Superior temporal gyrus (tissue), 1 donor: ENCODE results near the gene CTSW.
A peak's percentile ranks its signal among the peaks of the same experiment; 100 is the strongest.

Source experiments
- DNase-seq: peaks from one replicate; pipeline ENCODE4 v3.0.0-alpha.2; 2016; ENCODE audit errors: extremely low spot score

CTSW gene

DNA sequence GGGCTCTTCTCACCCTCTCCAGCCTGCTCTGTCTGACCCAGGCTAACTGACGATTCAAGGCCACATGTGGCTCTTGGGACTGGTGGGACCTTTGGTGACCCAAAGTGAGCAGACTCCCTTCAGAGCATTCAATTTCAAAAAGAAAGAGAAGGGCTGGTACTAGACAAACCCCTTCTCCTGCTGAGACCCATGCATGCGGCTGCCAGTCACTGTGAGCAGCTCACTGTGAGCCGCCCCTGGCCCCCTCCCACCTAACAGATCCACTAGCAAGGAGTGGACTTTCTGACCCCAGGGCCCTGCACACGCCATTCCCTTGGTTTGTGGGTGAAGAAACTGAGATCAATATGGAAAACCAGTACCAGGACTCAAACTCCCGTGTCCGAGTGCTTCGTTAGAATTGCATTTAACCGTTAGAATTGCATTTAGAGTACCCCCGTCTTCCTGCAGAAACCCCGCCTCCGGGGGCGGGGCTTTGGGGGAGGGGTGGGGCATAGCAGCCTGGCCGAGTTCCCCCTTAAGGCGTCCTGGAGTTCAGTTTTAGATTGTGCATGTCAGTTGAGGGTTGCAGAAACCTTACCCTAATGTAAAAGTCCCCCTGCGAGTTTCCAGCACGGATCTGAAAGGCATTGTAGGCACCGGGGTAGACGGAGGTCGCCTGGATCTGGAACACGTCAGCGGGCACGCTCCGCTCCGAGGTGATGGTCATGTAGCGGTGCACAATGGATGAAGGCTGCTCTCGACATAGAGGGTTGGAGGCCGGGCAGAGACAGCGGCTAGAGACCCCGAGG is 12.2 kb upstream of the CTSW start:
- DNase-seq = no peak

DNA sequence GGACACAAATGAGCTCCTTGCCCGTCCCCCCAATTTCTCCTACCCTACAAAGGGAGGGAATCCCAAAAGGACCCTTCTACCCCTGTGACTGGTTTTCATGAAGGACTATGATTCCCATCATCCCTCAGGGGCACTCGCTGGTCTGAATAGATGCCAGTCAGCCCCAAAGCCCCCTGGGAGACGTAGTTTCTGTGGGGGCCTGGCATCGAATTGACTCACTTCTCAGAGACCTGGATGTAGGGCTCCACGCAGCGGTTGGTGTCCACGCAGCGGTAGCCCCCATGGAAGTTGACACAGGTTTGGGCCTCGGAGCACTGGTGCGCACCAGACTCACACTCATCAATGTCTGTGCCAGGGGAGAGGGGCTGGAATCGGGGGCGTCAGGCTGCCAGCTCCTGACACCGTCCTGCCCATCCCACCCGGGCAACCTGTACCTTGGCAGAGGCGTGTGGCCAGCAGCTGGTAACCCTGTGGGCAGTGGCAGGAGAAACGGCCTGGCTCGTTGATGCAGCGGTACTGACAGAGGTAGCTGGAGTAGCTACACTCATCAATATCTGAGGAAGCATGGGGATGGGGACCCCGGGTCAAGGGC is 11.5 kb upstream of the CTSW start:
- DNase-seq = peak; percentile 58

DNA sequence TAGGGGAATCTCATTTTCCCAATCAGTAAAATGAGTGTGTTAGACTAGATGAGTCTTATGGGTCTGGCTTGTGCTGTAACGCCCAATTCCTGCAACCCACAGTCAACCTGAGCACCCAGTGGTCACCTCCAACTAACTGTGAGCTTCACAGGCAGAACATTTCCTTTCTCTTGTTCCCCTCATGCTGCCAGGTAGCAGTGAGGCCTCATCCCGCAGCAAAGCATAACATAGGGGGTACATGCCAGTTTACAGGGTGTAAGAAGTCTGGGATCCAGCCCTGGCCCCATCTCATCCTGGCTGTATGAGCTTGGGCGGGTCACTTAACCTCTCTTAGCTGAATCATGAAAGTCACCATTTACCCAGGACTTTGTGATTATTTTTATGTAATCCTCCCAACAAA is 10.7 kb upstream of the CTSW start:
- no peak for DNase-seq

DNA sequence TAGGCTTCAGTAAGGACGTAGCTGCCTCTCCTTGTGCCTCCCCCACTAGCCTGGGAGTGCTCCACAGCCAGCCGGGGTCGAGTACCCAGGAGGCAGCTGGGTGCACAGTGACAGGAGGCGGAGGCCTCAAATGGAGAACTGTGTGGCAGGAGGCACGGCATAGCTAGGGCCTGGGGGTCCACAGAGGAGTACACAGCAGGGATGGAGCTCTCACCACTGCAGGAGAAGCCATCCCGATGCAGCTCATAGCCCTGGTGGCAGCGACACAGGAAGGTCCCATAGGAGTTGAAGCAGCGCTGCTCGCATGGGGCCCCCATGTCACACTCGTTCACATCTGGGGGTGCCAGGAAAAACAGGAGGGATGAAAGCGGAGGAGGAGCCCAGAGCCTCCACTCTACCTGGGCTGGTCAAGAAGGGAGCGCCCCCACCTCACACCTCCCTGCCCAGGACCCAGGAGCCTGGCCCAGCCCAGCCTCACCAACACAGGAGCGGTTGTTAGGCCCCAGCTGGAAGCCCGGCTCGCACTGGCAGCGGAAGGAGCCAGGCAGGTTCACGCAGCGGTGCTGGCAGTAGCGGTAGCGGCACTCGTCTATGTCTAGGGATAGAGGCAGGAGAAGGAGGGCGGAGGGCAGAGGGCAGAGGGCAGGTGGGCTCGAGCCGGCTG is 9.9 kb upstream of the CTSW start:
- no peak for DNase-seq

DNA sequence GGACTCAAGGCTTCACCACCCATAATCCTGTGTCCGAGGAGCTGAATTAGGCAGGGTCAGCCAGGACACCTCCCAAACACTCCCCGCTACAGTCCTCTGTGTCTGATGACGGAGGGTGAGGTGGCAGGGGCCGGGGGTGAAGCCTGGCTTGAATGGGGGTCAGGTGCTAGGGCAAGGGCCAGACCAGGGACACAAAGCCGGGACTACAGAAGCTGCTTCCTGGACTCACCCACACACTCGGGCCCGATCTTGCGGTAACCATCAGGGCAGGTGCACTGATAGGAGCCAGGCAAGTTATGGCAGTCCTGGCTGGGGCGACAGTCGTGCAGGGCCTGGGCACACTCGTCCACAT is 9.4 kb upstream of the CTSW start:
- DNase-seq = no peak

DNA sequence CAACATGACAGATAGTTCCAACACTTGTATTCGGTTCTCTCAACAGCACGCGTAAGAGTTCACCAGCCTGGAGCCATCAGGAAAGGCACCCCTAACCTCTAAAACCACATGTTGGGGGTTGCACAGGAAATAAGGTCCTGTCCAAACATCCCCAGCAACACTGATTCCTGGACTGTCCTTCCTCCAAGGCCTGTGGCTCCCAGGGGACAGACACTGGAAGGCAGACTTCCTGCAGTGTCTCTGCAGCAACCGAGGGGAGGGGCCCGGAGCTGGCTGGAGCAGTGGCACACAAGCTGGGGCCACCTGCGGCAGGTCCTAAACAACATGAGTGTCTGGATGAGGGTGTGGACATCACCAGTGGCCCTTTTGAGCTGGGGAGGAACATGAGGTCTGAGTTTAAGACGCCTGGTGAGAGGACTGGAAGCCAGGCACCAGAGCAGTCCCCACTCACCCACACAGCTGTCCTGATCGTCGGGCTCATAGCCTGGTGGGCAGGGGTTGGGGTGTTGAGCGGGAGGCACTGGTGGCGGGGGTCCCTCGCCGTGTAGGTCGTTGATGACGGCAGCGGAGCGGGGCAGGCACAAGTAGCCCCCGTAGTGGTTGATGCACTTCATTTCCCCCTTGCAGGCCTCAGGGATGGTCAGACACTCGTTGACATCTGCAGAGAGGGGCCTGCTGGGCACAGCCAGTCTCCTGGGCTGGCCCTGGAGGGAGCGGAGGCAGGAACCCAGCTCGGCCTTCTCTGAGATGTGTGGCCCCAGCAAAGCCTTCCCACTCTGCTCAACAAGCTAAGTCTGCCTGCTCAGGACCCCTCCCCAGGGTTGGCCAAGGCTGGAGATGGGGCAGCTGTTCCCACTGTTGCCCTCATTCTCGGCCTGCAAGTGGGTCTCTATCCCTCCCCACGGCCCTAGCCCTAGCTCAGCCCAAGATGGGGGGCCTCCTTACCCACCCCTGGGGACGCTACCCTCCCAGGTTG is 8.6 kb upstream of the CTSW start:
- no peak for DNase-seq

DNA sequence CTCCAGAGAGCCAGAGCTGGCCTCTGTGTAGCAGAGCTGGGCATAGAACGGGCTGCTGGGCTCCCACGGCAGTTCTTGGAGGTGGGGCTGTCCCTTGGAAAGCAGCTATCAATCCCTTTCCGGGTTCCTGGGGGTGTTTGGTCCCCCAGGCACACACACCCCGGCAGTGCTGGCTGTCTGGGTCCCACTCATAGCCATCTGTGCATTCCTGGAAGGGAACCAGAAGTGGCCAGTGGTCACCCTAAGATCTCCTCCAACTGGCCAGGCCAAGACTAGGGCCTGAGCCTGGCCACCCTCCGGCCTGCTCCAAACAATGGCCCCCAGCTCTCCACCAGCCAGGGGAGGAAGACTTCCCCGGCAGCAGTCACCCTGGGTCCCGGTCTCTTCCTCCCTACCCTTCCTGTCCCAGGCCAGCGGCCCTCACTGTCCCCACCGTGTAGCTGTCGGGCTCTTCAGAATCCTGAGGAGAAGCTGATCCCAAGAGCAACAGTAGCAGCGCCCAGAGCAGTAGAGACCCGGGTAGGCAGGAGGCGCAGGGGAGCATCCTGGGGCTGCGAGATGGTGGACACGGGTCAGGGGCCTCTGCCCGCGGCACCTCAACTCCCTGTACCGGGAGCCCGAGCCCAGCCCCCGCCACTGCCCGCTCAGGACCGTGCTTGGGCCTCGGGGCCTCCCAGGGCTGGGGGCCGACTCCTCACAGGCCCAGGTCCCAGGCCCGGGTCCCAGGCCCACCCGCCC is 7.7 kb upstream of the CTSW start:
- no peak for DNase-seq

DNA sequence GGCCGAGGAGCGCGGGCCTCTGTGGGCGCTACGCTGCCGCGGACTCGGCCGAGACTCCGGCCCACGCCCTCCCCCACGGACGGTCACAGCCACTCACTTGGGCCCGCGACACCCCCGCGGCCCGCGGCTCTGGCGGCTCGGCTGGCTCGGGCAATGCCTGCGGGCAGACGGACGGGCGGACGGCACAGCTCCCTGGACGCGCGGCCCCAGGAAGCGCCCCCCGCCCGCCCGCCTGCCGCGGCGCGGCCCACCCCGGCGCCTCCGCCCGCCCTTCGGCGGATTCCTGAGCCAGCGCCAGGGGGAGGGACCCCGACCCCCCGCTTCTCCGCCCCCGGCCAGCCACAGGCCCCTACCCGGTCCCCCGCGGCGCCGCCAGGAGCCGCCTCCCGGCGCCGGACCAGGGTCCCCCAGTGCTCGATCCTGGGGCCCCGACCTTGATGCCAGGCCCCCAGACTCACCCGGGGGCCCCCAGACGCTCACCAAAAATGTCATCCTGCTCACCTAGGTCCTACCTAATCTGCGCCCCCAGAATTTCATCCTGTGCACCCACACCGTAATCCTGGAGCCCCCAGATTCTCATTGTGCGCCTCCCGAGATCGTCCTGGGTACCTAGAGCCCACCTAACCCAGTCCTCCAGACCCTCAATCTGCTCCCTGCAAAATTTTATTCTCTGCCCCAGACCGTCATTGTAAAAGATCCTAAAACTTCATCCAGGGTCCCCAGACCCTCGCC is 6.9 kb upstream of the CTSW start, which contains the start of gene EFEMP2:
TSS of gene EFEMP2 (minus strand) at position 215 of the 732 bp plus-strand sequence. CDS start 446 bp downstream, outside the sequence.
- no peak for DNase-seq

DNA sequence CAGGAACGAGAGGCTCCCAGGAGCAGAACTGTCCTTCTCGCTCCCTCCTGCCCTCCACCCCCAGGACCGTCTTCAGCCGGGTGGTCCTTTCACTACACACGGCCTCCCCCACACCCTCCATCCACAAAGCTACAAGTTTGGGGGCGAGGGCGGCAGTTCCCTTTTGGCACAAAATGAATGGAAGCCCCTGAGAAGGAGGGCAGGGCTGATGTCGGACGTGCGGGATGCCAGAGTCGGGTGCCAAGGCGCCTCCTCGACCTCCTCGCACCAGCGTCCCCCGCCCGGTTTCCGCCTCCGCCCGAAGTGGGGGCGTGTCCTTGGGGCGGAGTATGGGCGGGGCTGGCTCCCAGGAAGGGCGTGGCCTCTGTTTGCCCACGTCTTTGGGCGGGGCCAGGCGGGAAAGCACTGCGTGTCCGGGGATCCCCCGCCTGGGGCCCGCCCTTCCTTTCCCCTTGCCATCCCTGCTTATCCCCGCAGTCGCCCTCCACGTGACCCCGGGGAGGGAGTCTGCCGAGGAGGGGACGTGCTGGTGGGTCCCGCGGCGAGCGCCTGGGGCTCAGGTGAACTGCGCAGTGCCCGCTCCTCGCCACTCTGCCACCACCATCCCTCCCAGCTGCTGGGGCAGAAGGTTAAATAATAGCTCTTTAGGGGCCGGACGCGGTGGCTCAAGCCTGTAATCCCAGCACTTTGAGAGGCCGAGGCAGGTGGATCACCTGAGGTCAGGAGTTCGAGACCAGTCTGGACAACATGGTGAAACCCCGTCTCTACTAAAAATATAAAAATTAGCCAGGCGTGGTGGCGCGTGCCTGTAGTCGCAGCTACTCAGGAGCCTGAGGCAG is 6.1 kb upstream of the CTSW start:
- DNase-seq = peak; percentile 88

DNA sequence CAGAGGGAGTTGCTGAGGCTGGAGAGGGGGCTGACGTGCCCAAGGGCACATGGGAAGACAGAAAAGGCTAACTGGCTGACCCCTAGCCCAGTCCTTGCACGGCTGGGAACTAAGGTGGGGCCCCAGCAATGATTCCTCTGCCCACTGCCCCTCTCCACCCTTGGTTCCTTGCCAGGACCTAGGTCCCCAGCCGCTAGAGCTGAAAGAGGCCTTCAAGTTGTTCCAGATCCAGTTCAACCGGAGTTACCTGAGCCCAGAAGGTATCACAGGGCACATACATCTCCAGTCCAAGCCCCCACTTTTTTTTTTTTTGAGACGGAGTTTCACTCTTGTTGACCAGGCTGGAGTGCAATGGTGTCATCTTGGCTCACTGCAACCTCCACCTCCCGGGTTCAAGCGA is 390 bp downstream of the CTSW start:
- no peak for DNase-seq

DNA sequence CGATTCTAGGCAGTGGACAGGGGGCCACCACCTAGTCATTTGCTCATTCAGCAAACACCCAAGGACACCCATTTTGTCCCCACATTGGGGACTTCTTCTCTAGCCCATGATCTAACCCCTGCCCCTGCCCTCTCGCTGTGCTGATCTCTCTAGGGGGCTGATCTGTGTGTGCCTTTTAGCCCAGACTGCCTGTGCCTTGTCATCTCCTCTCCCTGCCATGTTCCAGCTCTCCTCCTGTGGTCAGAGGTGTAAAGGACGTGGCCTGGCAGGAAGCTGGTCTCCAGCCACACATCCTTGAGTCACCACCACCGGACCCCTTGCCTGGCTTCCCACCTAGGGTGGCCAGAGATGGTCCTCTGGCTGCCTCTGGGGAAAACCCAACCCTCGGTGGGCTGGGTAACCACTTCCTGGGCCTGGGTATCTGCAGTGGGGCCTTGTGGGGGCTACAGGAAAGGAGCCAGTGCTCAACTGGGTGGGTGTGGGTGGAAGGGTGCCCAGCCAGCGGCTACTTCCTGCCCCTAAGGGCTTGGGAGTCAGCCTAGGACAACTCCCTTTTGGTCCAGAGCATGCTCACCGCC is 1.3 kb downstream of the CTSW start:
- no peak for DNase-seq

DNA sequence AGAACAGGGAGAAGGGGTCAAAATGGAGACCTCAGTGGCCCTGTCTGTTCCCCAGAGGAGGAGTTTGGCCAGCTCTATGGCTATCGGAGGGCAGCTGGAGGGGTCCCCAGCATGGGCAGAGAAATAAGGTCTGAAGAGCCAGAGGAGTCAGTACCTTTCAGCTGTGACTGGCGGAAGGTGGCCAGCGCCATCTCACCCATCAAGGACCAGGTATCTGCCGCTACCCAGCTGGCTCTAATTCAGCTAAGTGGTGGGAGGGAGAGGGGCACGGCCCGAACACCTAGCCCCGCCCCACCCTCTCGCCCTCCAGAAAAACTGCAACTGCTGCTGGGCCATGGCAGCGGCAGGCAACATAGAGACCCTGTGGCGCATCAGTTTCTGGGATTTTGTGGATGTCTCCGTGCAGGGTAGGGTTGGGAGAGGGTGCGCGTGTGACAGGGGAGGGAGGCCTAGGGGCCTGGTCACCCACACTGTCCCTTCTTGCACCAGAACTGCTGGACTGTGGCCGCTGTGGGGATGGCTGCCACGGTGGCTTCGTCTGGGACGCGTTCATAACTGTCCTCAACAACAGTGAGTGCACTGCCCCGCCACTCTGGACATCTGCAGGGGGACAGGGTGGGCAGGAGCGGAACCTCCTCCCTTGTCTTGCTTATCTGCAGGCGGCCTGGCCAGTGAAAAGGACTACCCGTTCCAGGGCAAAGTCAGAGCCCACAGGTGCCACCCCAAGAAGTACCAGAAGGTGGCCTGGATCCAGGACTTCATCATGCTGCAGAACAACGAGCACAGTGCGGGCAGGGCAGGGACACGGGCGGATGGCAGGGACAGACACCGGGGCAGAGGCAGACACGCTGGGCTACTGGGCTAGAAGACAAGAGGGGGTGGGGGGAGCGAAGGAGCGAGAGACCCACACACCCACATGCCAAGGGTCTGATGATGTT is 2.8 kb downstream of the CTSW start:
- no peak for DNase-seq

DNA sequence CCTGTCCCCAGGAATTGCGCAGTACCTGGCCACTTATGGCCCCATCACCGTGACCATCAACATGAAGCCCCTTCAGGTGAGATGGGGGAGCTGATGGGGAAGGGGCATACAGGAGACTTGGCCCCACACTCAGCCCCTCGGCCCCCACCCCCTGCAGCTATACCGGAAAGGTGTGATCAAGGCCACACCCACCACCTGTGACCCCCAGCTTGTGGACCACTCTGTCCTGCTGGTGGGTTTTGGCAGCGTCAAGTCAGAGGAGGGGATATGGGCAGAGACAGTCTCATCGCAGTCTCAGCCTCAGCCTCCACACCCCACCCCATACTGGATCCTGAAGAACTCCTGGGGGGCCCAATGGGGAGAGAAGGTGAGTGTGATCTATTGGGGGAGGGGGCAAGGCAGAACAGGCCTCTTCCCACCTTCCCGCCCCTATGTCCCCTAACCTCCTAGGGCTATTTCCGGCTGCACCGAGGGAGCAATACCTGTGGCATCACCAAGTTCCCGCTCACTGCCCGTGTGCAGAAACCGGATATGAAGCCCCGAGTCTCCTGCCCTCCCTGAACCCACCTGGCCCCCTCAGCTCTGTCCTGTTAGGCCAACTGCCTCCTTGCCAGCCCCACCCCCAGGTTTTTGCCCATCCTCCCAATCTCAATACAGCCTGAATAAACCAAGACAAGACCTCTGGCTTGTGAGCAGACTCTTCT is 3.6 kb downstream of the CTSW start:
- DNase-seq = no peak

DNA sequence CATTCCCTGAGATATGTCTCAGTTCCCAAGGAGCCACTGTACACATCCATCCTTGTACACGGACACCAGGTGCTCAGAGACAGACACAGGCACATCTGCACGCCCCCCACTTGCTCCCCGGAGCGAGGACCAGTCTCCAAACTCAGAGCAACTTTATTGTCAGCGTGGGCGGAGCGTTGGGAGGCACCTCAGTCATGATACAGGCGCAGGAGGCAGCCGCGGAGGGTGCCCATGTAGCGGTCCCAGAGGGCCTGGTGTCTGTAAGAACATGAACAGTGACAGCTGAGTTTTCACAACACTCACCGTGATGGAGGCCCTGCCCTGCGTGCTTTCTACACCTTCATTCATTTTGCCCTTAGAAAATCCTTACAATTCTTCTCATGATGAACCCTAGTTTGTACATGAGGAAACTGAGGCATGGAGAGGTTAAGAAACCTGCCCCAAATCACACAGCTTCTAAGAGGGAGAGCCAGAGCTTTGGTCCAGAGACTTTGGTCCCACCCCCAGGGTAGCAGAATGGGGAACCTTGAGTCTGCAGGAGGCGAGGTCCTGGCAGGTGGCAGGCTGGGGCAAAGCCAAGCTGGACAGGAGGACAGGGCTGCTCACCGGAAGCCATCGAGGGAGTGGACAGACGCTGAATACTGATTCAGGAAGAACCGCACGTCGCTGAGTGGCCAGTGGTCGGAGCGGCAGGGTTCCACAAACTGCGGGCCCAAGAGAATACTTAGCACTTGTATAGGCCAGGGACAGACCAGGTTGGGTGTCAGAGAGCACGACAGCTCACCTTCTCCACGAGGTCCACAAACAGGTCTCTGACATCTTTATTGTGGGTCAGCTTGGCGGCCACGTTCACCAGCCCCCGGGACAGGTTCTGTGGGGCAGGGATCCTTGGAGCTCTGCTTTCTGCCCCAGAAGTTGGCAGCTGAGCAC is 4.4 kb downstream of the CTSW start:
- DNase-seq = no peak

DNA sequence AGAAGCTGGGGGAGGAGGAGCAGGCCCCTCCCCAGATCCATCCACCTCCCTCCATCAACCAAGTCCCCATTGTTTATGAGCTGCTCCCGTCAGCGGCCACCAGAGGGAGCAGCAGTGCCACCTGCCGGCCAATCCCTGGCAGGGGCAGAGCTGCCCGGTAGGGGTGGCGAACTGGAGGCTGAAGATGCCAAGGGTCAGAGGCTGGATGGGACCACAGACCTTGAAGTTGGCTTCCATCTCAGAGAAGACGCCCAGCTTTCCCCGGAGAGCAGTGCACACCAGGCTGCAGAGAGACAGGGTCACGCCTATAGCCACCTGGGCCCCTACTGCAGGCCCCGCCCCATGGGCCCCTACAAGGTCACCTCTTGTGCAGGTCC is 5.1 kb downstream of the CTSW start:
- peak; percentile 84 for DNase-seq

DNA sequence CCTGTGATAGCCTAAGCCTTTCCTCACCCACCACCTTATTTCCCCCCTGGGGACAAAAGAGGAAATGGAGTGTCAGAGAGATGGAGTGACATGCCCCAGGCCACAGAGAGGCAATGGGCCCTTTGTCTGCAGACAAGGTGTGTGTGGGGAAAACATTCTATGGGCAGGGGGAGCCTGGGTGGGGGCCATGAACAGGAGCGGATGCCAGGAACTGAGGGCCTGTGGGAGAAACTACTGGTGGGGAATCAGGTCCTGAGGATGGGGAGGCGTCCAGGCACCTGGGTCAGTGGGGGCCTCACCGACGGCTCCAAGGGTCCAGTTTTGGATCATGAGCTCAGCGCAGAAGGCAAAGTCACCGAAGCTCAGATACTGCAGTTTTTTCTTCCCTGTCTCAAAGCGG is 5.6 kb downstream of the CTSW start:
- DNase-seq = no peak
